Adrenal gland (tissue), 5 donors: ENCODE data around the gene ANK3.

ENCODE experiments used
- CTCF ChIP-seq, 6 experiments: fragments of 450-650 bp in 4 of 6; fragments of 200-600 bp in 2 of 6; sonication (generic) in 1 of 6; IDR thresholded peaks; 1 replicate in 5 of 6; 2 replicates in 1 of 6; pipeline versions ENCODE4 v1.5.1 to v1.8.0; 2016 to 2021; ENCODE audit warnings: antibody characterized with exemption in 6 of 6, mild to moderate bottlenecking in 2 of 6, moderate library complexity in 1 of 6
- POLR2A ChIP-seq, 2 donors: fragments of 450-650 bp; IDR thresholded peaks; one replicate each; pipeline ENCODE4 v1.6.1; 2017; ENCODE audit warnings: antibody characterized with exemption in 2 of 2, mild to moderate bottlenecking in 2 of 2, moderate library complexity in 1 of 2
- donor health status: DM: no; HTN: no; CAD: no.

GRCh38 chr10:60000747-60001146, 388.9 kb downstream of the ANK3 start:
- TF ChIP-seq CTCF (IDR thresholded peaks at IDR 0.05) (no peak), POLR2A (IDR thresholded peaks at IDR 0.05) (no peak)
